Peyer's patch (tissue), 4 donors: ENCODE results near the gene ARHGEF4.

ENCODE experiments used
- CTCF ChIP-seq, 6 experiments: fragments of 450-650 bp in 4 of 6; fragments of 200-600 bp in 2 of 6; sonication (generic) in 1 of 6; IDR thresholded peaks; one replicate each; pipeline ENCODE4 v1.5.1; 2017 to 2019; ENCODE audit warnings: antibody characterized with exemption in 6 of 6, mild to moderate bottlenecking in 3 of 6, moderate library complexity in 1 of 6
- POLR2A ChIP-seq, 2 donors: fragments of 450-650 bp; IDR thresholded peaks; one replicate each; pipeline ENCODE4 v1.5.1; 2017; ENCODE audit warnings: antibody characterized with exemption in 2 of 2, mild to moderate bottlenecking in 2 of 2, moderate library complexity in 2 of 2

GRCh38 chr2:130823886-130824491 is 12.7 kb upstream of the ARHGEF4 start:
- no peak for TF ChIP-seq CTCF (IDR thresholded peaks at IDR 0.05)
- TF ChIP-seq POLR2A (IDR thresholded peaks at IDR 0.05), result no peak
